ENCODE measurements around the gene MGP. TPM values are rescaled to one million over a fixed set of nuclear protein-coding genes. Genes with fewer than 3 reads are reported as not detected.

MGP gene
- polyA plus RNA-seq, 1 donor from 2014 or later: 0.90 TPM

DNA sequence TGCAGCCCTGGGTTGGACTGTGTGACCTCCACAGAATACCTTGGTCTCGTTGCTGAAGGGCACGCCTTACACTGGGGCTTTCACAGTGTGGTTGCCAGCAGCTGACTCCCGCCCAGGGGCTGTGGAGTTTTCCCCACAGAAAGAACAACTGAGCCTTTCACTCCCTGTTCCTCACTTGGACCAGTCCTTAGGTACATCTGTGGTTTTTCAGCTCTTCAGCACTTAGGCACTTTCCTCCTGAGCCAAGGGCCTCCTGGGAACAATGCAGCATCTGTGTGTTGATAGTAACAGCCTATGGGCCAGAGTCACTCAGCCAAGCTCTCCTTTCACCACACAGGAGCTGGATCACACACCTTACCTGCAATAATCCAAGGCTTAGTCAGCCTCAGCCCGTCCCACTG lies 27.7 kb upstream of the MGP start:
- H3K79me2 ChIP-seq (replicated peaks; ENCODE audit: insufficient read depth, low read length): no peaks in the 10 kb centered on the region
- no peak overlapping the region for H2AFZ ChIP-seq (ENCODE audit: low read depth, low read length)
- no peaks in the 10 kb centered on the region for H3F3A ChIP-seq (ENCODE audit: insufficient read depth, low read length, poor library complexity, severe bottlenecking)
- H3K27me3 ChIP-seq (ENCODE audit: insufficient read depth, low read depth, low read length): no peaks in the 10 kb centered on the region
- H3K36me3 ChIP-seq (ENCODE audit: insufficient read depth, low read length): no peaks in the 10 kb centered on the region
- no peak overlapping the region for H3K4me2 ChIP-seq (ENCODE audit: low read length)
- H3K9me2 ChIP-seq (ENCODE audit: insufficient read depth, low read length): no peaks in the 10 kb centered on the region
- H3K9me3 ChIP-seq (ENCODE audit: low read length): no peaks in the 10 kb centered on the region
- H3K4me3 ChIP-seq (ENCODE audit: low read length): no peak overlapping the region
- H3K9ac ChIP-seq (ENCODE audit: low read length): no peak overlapping the region
- TF ChIP-seq POLR2AphosphoS5 (IDR thresholded peaks at IDR 0.05): no peak
- TF ChIP-seq CTCF (IDR thresholded peaks at IDR 0.05; ENCODE audit: poor library complexity, severe bottlenecking): no peak
- no peaks in the 10 kb centered on the region for H4K20me1 ChIP-seq (ENCODE audit: insufficient read depth)
- H3K27ac ChIP-seq (ENCODE audit: low read length): no peak overlapping the region

- H3K4me2 ChIP-seq (ENCODE audit: low read length): no peak overlapping the region
Measured at GRCh38 chr12:14911131-14911530, 25.5 kb upstream of the MGP start.

More at GRCh38 chr12:14911131-14911530, 25.5 kb upstream of the MGP start:
- no peak overlapping the region for H3K27ac ChIP-seq (ENCODE audit: low read length)
- H2AFZ ChIP-seq (ENCODE audit: low read depth, low read length): no peak overlapping the region
- H3K9me3 ChIP-seq (ENCODE audit: low read length): no peaks in the 10 kb centered on the region
- H3K9me2 ChIP-seq (ENCODE audit: insufficient read depth, low read length): no peaks in the 10 kb centered on the region
- no peaks in the 10 kb centered on the region for H4K20me1 ChIP-seq (ENCODE audit: insufficient read depth)
- no peaks in the 10 kb centered on the region for H3K36me3 ChIP-seq (ENCODE audit: insufficient read depth, low read length)
- H3K27me3 ChIP-seq (ENCODE audit: insufficient read depth, low read depth, low read length): no peaks in the 10 kb centered on the region
- H3K4me3 ChIP-seq (ENCODE audit: low read length): no peak overlapping the region
- H3F3A ChIP-seq (ENCODE audit: insufficient read depth, low read length, poor library complexity, severe bottlenecking): no peaks in the 10 kb centered on the region
- TF ChIP-seq SMC3 (conservative IDR thresholded peaks at IDR 0.05; ENCODE audit: poor library complexity): no peak
- TF ChIP-seq MXI1 (conservative IDR thresholded peaks at IDR 0.05; ENCODE audit: poor library complexity, severe bottlenecking): no peak
- TF ChIP-seq POLR2AphosphoS5 (IDR thresholded peaks at IDR 0.05): no peak
- no peak for TF ChIP-seq TAF1 (IDR thresholded peaks at IDR 0.05; ENCODE audit: low read depth)
- no peak for TF ChIP-seq EZH2 (IDR thresholded peaks at IDR 0.05; ENCODE audit: borderline replicate concordance, insufficient read depth, low read length, poor library complexity, severe bottlenecking)
- no peak for TF ChIP-seq CTCF (IDR thresholded peaks at IDR 0.05; ENCODE audit: poor library complexity, severe bottlenecking)
- TF ChIP-seq, protein P1, sequence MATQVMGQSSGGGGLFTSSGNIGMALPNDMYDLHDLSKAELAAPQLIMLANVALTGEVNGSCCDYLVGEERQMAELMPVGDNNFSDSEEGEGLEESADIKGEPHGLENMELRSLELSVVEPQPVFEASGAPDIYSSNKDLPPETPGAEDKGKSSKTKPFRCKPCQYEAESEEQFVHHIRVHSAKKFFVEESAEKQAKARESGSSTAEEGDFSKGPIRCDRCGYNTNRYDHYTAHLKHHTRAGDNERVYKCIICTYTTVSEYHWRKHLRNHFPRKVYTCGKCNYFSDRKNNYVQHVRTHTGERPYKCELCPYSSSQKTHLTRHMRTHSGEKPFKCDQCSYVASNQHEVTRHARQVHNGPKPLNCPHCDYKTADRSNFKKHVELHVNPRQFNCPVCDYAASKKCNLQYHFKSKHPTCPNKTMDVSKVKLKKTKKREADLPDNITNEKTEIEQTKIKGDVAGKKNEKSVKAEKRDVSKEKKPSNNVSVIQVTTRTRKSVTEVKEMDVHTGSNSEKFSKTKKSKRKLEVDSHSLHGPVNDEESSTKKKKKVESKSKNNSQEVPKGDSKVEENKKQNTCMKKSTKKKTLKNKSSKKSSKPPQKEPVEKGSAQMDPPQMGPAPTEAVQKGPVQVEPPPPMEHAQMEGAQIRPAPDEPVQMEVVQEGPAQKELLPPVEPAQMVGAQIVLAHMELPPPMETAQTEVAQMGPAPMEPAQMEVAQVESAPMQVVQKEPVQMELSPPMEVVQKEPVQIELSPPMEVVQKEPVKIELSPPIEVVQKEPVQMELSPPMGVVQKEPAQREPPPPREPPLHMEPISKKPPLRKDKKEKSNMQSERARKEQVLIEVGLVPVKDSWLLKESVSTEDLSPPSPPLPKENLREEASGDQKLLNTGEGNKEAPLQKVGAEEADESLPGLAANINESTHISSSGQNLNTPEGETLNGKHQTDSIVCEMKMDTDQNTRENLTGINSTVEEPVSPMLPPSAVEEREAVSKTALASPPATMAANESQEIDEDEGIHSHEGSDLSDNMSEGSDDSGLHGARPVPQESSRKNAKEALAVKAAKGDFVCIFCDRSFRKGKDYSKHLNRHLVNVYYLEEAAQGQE (IDR thresholded peaks at IDR 0.05; ENCODE audit: borderline replicate concordance): no peak
- no peak for TF ChIP-seq RAD21 (conservative IDR thresholded peaks at IDR 0.05)
- TF ChIP-seq EP300 (conservative IDR thresholded peaks at IDR 0.05; ENCODE audit: poor library complexity, severe bottlenecking): no peak
- H3K9ac ChIP-seq (ENCODE audit: low read length): no peak overlapping the region
- no peaks in the 10 kb centered on the region for H3K79me2 ChIP-seq (replicated peaks; ENCODE audit: insufficient read depth, low read length)
